Stimulated activated CD4-positive, alpha-beta T cell treated with anti-CD3 and anti-CD28 coated beads, Interleukin-2, amount 100 ng/mL, for 48 hours (primary cell): ENCODE data around the gene XRN2.

Experiments used
- DNase-seq, 2 donors: peaks; one replicate each; pipeline ENCODE4 v3.0.0-alpha.2; 2020

Gene XRN2

GRCh38 chr20:21436205-21436604 is 133.1 kb downstream of the XRN2 start:
- DNase-seq: no peak

DNA sequence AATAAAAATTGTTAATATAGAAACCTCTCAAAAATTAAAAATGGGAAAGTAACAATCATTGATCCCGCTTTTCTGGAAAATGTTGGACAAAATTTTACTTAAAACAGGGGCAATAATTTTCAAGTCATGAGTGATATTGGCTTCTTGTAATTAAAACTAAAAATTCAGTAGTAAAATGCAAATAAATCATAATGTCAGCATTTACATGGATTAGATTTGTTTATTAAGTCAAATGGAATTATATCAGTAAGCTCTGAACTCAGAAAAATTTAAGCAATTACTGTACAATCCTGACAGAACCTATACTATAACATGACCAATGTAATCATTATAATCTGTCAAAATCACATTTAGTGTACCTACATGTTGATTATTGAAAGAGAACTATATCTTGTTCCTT is 134.1 kb downstream of the XRN2 start:
- DNase-seq: no peak

DNA sequence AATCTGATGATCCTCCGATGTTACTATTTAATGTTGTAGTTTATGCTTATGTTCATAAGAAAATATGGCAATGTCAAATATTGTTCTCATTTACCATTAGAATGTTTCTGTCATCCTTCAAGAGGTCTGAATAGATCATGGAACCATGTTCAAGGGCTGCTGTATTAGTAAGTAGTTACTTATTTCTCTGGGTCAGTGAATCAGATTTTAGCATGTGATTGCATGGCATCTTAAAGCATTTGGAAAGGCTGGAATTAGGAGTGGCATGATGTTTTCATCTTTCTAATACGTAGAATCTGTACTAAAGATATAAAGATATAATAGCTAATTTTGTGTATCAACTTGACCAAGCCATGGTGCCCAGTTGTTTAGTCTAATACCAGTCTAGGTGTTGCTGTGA is 134.7 kb downstream of the XRN2 start:
- no peak for DNase-seq
